GM21737 (cell line): ENCODE measurements around the gene SMAP2.
"Not testable (repeated sequence)": the region's sequence is repeated elsewhere in the genome, so short reads cannot be mapped to it uniquely, and the experiment has no call there.

Experiments
- ATAC-seq: cut with Tn5 transposase; IDR thresholded peaks from one replicate; pipeline ENCODE4 v1.9.1; 2021; ENCODE audit warnings: mild to moderate bottlenecking, moderate library complexity; ENCODE audit not compliant: unreplicated experiment

The SMAP2 gene

DNA sequence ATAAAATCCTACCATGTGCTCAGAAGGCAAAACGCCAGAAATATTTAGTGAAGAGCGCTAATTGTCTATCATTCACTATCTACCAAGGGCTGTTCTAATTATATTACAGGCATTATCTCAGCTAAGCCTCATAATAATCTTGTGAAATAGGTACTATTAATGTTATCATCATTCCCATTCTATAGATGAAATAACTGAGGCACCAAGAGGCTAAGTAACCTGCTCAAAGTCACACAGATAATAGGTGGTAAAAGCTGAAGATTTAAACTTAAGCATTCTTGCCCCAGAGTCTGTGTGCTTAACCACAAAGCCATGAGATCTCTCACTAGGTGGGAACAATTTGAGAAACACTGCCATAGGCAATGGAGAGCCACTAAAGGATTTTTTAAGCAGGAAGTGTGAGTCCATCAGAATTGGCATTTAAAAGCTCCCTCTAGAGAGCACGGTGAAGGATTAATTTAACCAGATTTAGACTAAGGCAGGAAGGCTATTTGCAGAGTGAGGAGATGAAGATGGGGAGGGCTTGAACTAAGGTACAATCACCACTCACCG lies 1.7 kb upstream of the SMAP2 start:
- ATAC-seq, result no peak

DNA sequence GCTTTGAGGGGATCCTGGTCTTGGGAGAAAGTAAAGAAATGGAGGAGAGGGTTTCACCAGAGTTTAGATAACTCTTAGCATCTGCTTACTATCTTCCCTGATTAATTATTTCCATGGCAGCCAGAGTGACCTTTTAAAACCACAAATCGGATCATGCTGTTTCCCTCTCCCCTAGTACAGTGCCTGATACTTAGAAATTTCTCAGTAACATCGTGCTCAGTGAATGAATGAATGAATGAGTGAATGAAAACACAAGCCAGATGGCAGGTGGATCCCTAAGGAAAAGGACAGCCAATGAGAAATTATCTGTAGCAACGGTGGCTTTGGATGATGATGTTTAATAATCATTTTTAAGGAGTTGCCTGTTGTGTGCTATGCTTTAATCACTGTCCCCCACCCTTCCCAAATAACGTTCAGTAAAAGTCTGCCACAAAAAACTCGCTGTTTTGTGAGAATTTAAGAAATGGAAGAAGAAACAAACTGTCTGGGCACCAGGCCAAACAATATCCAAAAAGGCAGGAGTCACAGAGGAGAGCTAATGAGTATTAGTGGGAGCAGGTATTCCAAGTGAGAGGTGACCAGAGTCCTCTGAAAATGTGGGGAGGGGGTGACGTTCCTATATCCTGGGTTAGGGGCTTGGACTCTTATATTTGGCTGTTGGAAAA lies 737 bp upstream of the SMAP2 start:
- ATAC-seq, result no peak

DNA sequence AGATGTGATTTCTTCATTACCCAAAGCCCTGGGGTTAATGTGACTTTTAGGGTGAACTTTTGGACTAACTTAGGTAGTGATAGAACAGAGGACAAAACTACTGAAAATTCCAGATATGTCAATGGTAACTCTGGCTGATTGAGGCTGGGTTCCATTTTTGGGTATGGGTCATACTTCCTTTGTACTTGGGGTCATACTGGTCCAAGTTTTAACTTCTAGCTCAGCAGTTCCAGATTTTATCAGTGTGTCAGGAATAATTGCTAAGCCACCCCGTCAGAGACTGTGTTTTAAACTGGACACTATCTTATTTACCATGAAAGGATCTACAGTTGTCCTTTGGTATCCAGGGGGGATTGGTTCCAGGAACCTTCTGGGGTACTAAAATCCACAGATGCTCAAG lies 4.0 kb downstream of the SMAP2 start:
- no peak for ATAC-seq

DNA sequence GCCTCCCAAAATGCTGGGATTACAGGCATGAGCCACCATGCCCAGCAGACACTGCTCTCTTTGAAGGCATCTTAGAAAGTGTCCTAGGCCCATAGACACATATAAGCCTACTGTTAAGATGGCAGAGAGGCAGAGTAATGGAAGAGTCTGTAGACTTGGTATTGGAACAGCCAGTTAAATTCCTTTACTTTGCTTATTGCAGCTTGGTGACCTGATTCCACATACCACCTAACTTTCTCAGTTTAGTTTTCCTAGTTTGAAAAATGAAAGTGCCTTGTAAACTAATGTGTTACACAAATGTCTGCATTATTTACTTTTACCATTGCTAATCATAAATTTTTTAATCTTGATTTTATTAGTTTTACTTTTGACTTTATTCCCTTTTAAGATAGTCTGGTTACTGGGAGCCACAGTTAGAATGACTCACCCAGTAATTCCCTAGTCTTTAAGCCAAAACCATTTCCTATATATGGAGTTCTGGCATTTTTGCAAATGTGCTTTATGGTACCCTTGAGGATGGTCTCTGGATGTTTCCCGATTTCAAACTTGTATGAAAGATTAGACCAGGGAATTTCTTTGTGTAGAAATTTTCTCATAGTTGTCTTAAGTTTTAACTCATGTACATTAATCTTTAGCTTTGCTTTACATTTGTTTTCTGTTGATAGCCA lies 6.4 kb downstream of the SMAP2 start:
- no peak for ATAC-seq

DNA sequence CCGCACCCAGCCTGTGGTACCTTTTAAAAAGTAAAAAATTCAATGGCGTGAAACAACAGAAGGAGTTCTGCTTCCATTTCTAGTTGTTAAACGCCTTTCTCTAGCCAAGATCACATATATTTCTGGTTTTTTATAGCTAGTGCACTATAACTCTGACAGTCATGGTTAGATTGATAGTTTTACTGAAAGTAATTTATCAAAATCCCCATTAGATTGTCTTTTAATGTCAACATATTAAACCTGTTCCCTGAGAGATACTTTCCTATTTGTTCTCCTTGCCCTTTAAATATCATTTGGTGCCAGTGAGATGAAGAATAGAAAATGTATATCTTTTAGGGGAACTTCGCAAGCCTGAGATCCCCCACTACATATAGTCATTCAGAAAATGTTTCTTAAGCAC lies 7.3 kb downstream of the SMAP2 start:
- ATAC-seq, result no peak

DNA sequence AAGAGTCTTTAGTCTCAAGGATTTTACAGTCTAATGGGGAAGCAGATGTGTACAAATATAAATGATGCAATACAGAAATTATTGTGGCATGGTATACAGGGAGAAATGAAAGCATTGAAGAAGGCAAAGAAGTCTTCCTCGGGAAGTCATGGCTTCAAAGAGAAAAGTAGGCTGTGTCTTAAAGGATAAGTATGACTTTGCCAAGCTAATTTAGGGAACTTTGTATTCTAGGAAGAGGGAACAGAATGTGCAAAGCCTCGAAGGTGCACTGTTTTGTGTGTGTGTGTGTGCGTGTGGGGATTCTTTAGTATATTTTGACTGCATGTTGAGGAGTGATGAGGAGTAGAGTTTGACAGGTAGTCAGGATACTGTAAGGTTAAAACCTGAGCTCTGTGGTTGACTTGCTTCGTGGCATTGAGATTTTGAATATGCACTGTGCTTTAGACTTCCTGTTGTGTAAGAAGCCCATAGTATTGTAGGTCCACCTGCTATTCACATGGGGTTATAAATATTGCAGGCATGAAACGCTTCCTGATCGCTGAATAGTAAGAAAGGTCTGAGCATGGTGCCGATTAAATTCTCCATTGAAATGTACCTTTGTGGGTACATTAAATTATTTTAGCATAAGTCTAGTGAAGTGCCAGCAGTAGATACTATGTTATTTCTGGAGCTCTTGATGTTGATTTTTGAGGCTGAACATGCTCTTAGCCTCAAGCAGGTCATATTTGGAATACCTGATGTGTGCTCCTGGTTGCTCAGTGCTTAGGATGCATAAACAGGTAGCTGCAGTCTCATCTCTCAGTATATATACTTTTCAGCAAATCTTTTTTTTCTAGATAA lies 8.0 kb downstream of the SMAP2 start:
- no peak for ATAC-seq

DNA sequence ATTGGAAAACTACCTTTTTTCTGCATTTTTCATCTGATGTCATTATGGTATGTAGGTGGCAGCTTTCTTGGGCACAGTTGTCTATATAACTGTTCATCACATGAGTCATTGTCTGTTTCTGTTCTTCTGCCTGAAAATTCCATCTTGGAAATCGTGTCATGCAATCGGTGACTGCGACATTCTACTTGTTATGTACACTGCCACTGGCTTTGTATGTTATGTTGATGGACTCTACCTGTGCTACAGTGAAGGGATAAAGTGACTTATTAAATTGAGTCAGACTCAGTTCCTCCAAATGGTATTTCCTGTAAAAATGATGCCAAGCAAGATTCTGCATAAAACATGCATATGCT lies 8.6 kb downstream of the SMAP2 start:
- ATAC-seq, result no peak

DNA sequence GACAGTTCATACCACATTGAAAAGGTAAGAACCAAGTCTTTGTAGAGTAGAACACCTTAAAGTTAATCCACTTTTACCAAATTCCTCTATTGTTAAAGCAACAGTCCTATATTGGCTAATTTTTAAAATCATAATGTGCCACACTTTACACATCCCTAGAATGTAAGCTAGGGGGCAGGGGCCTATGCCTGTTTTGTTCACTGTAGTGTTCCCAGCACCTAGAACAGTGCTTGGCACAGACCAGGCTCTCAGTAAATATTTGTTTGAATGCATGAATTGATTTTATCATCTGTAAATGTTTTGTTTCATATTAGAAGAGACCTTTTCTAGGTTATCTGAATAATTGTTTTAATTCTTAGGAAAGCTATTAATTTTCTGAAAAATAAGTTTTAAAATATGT lies 9.1 kb downstream of the SMAP2 start:
- ATAC-seq, result no peak

DNA sequence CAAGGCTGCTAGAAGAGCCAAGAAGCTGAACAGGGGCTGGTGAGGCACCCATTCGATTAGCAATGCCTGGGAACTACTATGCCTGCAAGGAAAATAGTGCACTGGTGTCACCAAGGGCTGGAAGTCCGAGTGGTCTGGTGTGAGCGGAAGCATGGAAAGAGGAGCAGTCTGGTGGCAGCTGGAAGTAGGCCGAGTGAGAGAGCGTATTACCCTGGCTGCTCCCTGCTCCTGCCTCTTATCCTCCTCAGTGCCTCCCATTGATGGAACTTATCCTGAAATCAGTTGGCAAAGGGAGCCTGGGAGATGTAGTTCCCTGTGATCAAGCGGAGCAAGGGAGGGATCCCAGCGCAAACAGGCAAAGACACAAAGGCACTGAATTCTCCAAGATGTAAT lies 9.6 kb downstream of the SMAP2 start:
- no peak for ATAC-seq

DNA sequence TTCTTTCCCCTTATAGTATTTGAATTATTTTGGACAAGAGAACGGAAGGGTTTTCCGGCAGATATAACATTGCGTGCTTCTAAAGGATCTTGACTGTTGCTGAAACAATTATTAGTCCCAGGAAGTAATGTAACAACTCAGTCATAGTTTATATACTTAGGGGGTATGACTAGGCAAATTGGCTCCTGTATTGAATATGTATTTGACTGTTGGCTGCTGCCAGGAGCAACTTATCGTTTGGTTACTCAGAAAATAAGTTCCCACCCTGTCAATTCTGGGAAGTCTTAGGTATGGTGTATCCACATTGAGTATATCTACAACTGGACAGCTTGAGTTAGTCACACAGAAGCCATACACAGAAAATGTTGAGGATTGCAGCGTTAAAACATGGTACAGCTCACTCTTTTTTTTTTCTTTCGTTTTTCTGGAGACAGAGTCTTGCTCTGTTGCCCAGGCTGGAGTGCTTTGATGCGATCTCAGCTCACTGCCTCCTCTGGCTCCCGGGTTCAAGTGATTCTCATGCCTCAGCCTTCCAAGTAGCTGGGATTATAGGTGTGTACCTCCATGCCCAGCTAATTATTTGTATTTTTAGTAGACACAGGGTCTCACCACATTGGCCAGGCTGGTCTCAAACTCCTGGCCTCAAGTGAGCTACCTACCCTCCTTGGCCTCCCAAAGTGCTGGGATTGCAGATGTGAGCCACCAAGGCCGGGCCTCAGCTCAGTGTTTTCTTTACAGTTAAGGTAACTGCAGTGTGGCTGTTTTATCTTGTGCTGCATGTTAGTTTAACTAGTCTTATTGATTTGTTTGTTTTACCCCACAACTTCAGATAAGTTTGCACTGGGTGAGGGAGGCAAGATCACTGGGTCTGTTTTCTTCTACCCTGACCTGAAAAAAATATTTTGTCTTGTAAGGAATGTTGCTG lies 10.2 kb downstream of the SMAP2 start:
- no peak for ATAC-seq

DNA sequence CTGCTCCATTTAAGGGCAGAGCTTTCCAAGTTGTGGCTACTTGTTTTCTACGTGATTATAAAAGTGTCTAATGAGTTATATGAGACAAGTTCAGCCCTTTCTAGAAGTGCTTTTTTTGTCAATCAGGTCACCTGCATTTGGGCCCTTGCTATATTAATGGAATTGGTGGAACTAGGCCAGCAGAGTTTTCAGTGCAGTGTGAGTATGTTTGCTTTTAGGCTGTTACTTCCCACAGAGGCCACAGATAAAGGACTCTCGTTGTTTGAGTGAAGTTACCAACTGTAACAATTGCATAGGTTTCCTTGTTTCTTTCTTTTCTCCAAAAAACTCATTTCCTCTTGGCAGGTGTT lies 10.9 kb downstream of the SMAP2 start:
- ATAC-seq, result no peak

DNA sequence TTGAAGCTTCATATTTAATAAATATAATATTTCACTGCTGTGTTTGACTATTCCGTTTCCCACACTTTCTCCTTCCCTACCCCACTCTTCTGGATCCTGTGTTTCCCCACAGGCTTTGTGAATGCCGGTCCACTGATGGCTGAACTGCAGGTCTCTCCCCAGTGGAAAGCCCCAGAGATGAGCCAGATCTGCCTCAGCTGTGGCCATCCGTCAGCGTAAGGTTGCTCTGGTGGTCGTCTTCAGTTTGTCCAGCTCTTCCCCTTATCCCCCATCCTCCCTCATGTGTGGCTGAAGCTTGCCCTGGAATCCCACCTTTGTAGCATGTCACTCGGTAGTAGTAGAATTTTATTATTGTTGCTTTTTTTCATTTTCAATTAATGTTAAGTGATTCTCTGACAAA lies 11.4 kb downstream of the SMAP2 start:
- ATAC-seq, result no peak

DNA sequence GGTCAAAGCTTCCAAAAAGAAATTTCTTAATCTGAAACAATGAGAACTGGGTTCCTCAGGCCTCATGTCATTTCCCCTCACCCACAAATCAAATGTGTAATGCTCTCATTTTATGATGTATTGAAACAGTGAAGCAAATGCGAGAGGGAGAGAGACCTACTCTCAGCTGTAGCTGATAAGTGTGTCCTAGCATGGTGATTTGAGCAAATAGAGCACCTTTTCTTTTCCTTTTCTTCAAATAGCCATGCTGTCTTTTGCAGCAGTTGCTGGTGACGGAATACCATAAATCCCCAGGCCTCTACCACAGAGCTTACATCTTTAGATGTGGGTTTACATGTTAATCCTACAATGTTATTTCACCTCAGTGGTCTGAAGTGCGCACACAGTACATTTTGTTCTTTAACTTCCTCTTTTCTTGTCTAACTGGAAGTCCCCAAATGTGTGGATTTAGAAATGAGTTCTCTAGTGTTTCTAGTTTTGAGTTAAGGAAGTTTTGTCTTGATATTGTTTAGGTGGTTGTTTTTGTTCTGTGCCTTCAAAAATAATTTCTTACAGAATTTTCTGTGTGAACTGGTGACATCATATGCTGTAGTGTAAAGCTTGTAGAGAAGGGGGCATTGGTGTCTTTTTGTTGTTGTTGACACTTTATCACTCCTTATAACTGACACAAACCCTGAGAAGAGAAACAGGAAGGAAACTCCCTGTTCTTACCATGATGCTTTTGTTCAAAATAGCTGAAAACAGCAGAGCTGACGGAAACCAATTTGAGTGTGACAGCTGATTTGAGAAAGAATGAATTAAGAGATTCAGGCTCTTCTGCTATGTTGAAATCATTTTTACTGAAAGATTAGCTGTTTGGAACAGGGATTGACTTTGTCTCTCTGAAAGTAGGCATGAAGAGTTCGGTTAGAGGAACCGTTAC lies 12.2 kb downstream of the SMAP2 start:
- peak; percentile 56 for ATAC-seq

DNA sequence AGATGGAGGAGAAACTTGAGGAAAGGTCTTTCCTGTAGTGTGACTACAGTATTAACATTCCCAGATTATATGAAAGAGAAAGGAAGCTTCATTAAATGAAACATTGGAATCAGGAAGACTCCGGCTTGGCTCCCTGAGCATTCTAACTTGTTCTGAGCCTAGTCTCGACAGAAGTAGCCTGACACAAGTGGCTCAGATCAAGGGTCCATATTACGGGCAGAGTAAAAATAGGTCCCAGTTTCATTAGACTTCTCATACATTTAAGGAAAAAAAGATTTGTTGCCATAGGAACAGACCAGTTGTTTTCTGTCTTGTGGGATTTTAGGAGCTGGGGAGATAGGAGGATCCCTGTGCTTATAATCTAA lies 12.8 kb downstream of the SMAP2 start:
- ATAC-seq, result no peak

DNA sequence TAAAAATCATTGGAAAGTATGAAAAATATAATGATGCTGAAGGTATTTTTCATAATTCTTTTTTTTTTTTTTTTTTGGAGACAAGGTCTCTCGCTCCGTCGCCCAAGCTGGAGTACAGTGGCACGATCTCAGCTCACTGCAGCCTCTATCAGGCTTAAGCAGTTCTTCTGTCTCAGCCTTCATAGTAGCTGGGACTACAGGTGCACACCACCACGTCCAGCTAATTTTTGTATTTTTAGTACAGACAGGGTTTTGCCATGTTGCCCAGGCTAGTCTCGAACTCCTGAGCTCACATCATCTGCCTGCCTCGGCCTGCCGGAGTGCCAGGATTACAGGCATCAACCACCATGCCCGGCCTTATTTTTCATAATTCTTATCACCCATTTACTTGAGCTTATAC lies 13.3 kb downstream of the SMAP2 start:
- ATAC-seq, result no peak

DNA sequence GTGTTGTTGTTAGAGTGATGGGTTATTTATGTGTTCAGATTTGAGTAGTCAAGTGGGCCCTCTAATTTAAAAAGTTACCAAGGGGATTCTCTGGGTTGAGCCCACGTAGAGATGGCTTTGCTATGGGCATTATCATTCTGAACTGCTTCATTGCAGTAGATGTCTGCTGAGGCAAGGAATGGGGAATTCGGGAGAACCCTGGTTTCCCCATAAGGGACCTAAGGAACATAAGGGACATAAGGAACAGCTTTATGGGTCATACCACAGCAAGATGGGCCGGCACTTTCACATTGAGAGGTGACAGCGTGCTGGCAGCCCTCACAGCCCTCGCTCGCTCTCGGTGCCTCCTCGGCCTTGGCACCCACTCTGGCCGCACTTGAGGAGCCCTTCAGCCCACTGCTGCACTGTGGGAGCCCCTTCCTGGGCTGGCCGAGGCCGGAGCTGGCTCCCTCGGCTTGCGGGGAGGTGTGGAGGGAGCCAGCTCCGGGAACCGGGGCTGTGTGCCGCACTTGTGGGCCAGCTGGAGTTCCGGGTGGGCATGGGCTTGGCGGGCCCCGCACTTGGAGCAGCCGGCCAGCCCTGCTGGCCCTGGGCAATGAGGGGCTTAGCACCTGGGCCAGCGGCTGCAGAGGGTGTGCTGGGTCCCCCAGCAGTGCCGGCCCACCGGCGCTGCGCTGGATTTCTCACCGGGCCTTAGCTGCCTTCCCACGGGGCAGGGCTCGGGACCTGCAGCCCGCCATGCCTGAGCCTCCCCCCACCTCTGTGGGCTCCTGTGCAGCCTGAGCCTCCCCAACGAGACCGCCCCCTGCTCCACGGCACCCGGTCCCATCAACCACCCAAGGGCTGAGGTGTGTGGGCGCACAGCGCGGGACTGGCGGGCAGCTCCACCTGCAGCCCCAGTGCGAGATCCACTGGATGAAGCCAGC lies 14.1 kb downstream of the SMAP2 start:
- ATAC-seq, result not testable (repeated sequence)

DNA sequence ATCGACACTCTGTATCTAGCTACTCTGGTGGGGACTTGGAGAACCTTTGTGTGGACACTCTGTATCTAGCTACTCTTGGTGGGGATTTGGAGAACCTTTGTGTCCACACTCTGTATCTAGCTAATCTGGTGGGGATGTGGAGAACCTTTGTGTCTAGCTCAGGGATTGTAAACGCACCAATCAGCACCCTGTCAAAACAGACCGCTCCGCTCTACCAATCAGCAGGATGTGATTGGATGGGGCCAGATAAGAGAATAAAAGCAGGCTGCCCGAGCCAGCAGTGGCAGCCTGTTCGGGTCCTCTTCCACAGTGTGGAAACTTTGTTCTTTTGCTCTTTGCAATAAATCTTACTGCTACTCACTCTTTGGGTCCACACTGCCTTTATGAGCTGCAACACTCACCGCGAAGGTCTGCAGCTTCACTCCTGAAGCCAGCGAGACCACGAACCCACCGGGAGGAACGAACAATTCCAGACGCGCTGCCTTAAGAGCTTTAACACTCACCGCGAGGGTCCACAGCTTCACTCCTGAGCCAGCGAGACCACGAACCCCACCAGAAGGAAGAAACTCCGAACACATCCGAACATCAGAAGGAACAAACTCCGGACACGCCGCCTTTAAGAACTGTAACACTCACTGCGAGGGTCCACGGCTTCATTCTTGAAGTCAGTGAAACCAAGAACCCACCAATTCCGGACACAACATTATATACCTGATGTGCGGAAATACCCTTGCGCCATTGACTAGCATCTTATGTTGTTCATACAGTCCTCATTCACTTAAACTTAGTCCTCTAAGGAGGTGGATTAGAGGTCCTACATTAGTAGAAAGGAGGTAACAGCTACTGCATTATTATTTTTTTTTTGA lies 15.2 kb downstream of the SMAP2 start:
- not testable (repeated sequence) for ATAC-seq

DNA sequence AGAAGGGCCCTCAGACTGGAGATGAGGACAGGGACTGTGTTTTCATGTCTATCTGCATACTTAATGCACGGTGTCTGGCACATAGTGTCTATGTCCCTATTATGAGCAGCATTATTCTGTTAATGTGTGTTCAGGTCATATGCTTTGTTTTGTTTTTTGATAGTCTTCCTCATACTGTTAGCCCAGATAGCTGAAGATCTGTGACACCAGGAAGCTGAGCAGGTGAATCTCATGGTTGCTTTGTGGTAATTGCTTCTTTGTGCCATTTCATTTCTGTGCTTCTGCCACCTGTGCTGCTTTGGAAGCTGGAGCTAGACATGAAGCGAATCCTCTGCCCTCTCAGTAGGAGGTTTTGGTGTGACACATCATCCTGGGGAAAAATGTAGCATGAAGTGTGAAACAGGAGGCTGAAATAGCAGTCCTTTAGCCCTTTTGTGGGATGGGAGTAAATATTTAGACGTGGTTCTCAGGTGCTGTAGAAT lies 15.8 kb downstream of the SMAP2 start:
- no peak for ATAC-seq
